Measurements from ENCODE around the gene ATXN10.

DNA sequence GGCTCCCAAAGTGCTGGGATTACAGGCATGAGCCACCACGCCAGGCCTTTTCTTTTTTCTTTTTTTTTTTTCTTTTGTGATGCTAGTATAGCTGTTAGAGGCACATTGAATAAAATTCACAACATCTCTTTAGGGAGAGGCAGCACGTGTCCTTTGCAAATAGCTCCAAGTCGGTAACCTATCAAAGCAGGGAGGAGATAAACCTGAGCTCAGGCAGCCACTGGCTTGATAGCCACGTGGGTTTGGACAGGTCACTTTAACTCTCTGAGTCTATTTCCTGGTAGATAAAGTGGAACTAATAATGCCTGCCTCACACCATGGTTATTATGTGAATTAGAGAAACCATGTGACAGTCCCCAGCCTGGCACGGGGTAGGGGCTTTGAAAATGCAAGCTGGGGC lies 43.1 kb upstream of the ATXN10 start:
- TF ChIP-seq CTCF (IDR thresholded peaks at IDR 0.05; ENCODE audit: low read depth, low read length, poor library complexity, severe bottlenecking), result no peak
- no peak for TF ChIP-seq EZH2phosphoT487 (IDR thresholded peaks at IDR 0.05; ENCODE audit: borderline replicate concordance, low read length)

Measured in DOHH2 (cell line).